Lower leg skin (tissue), 3 donors: ENCODE measurements around the gene CWH43.

ENCODE experiments used
- CTCF ChIP-seq, 3 donors: fragments of 450-650 bp; IDR thresholded peaks; one replicate each; pipeline ENCODE4 v1.5.1; 2016; ENCODE audit warnings: antibody characterized with exemption in 3 of 3, mild to moderate bottlenecking in 3 of 3, moderate library complexity in 2 of 3
- POLR2A ChIP-seq, 2 donors: fragments of 450-650 bp; IDR thresholded peaks; one replicate each; pipeline ENCODE4 v1.6.1; 2016 to 2017; ENCODE audit warnings: antibody characterized with exemption in 2 of 2, mild to moderate bottlenecking in 1 of 2, moderate library complexity in 1 of 2

GRCh38 chr4:48974979-48975640 is 11.0 kb upstream of the CWH43 start:
- TF ChIP-seq CTCF (IDR thresholded peaks at IDR 0.05): no peak
- TF ChIP-seq POLR2A (IDR thresholded peaks at IDR 0.05): no peak
